ENCODE measurements around the gene GSG1L.

GSG1L gene

DNA sequence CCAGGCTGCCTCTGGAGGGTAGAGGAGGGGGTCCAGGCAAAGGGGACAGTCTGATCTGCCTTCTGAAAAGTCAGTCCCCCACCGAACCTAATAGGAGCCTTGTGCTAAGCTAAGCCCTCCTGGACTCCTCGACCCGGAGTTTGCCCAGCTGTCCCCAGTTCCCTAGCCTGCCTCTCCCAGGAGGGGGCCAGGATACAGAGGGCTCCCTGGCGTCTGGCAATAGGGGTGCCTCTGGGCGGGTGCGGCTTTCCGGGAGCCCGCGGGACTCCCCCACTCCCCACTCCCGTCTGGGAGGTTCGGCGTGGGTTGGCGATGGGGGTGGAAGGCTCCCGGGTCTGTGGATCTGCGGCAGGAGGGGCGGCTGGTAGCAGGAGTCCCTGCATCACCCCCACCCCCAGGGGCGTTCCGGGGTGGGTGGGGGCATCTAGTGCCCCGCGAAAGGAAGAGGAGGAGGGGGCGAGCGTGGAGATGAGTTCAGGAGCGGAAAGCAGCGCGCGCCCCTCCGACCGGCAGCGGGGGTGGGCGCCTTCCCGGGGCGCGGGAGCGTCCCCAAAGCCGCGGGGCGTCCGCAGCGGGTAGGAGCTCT is 1.2 kb downstream of the GSG1L start:
- H3K27ac ChIP-seq = no peak overlapping the region
- TF ChIP-seq, protein P1, sequence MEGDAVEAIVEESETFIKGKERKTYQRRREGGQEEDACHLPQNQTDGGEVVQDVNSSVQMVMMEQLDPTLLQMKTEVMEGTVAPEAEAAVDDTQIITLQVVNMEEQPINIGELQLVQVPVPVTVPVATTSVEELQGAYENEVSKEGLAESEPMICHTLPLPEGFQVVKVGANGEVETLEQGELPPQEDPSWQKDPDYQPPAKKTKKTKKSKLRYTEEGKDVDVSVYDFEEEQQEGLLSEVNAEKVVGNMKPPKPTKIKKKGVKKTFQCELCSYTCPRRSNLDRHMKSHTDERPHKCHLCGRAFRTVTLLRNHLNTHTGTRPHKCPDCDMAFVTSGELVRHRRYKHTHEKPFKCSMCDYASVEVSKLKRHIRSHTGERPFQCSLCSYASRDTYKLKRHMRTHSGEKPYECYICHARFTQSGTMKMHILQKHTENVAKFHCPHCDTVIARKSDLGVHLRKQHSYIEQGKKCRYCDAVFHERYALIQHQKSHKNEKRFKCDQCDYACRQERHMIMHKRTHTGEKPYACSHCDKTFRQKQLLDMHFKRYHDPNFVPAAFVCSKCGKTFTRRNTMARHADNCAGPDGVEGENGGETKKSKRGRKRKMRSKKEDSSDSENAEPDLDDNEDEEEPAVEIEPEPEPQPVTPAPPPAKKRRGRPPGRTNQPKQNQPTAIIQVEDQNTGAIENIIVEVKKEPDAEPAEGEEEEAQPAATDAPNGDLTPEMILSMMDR (conservative IDR thresholded peaks at IDR 0.05) = no peak
- TF ChIP-seq ZFX (IDR thresholded peaks at IDR 0.05) = no peak

DNA sequence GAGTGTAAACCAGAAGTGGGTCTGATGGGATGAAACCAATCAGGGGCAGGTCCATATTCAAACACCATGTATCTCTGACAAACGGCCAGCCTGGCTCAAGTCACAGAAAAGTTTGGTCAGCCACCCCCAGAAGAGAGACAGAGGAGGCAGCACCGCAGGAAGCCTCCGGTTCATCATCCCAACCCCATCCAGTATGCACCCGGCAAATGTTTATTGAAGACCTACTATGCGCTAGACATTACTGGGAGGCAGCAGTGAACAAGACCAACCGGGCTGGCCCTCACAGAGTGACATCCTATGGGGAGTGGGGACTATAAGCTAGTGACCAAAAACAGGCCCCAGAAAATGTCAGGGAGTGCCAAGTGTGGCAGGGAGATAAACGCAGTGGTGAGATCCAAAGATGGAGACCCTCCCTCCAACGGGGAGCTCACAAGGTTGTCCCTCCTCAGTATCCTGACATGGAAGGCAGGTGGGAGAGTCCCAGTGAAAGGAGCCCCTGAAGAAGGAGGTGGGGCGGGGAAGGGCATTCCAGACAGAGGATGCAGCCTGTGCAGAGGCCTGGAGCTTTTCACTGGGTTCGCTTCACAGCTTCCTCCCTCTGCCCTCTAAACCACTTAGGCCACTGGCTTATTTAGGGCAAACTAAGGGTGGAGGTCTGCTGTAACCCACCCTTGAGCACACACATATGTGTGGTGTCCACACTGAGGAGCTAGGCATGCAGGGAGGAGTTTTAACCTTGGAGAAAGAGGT is 2.0 kb downstream of the GSG1L start:
- TF ChIP-seq, protein P1 (conservative IDR thresholded peaks at IDR 0.05) = no peak
- TF ChIP-seq ZFX (IDR thresholded peaks at IDR 0.05) = no peak
- H3K27ac ChIP-seq = no peak overlapping the region

- TF ChIP-seq ZFX (IDR thresholded peaks at IDR 0.05) = no peak
- TF ChIP-seq, protein P1 (conservative IDR thresholded peaks at IDR 0.05) = no peak
- H3K27ac ChIP-seq = no peak overlapping the region
Observed at GRCh38 chr16:28059841-28060575, 3.5 kb downstream of the GSG1L start.

DNA sequence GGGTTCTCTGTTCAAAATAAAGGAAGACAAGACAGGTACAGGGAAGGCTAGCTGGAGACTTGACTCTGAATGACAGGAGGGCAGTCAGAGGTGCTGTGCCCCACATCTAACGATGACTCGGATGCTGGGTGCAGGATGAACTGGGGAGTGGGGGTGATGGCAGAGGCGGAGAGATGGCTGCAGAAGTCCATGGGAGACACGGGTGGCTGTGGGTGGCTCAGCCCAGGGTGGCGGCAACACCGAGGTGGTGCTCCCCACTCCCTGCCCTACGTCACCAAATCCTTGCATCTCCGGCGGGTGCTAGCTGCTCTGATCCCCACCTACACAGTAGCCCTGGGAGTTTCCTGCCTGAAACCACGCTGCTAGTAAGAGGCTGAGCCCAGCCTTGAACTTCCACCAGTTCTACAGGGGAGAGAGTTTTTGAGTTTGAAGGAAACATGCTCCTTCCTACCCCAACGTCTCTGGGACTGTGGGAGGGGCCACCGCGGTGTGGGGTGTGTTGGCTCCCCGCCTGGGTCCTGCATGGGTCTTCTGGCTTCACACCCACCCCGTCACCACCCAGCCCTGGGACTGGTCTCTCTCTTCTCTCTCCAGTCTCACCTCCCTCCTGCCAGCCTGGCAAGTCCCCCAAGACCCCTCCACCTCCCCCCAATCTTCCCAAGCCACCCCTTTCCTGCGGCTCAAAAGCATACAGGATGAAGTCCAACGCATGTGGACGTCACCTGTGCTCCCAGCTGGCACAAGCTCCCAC is 4.5 kb downstream of the GSG1L start:
- no peak for TF ChIP-seq ZFX (IDR thresholded peaks at IDR 0.05)
- TF ChIP-seq, protein P1 (conservative IDR thresholded peaks at IDR 0.05) = no peak
- no peak overlapping the region for H3K27ac ChIP-seq

GRCh38 chr16:28057949-28058348 is 5.6 kb downstream of the GSG1L start:
- TF ChIP-seq, protein P1 (conservative IDR thresholded peaks at IDR 0.05) = no peak
- no peak for TF ChIP-seq ZFX (IDR thresholded peaks at IDR 0.05)
- H3K27ac ChIP-seq = no peak overlapping the region

DNA sequence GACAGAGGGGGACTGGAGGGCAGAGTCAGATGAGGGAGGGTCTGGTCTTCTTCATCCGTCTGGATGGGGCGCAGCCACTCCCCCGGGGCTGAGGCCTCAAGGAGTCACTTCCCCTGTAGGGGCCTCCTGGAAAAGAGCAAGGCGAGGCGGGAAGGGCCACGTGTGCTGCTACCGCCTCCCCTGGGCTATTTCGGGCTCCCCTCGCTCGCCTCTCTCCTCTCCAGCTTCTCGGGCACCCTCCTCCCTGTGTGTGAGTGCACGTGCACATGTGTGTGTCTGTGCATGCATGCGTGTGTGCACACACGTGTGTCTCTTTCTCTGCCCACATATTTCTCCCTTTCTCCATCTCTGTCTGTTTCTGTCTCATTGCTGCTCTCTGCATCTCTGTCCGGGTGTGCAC is 10.1 kb downstream of the GSG1L start:
- H3K27ac ChIP-seq = no peak overlapping the region
- TF ChIP-seq, protein P1 (conservative IDR thresholded peaks at IDR 0.05) = no peak
- no peak for TF ChIP-seq ZFX (IDR thresholded peaks at IDR 0.05)

Measured in C4-2B (cell line).